ENCODE data around the gene PPP2R2D.

Gene PPP2R2D

GRCh38 chr10:131909929-131910328 is 9.1 kb downstream of the PPP2R2D start:
- ATAC-seq = no peak
- no peak for TF ChIP-seq RARB (CRISPR knock-in tag; IDR thresholded peaks at IDR 0.05)
- TF ChIP-seq TCF4 (CRISPR knock-in tag; IDR thresholded peaks at IDR 0.05; ENCODE audit: borderline replicate concordance) = no peak
- no peak for TF ChIP-seq OSR1 (CRISPR knock-in tag; IDR thresholded peaks at IDR 0.05)
- no peak for TF ChIP-seq CSRNP3 (CRISPR knock-in tag; IDR thresholded peaks at IDR 0.05)
- no peak for TF ChIP-seq PPARA (CRISPR knock-in tag; IDR thresholded peaks at IDR 0.05; ENCODE audit: borderline replicate concordance)

GRCh38 chr10:131910663-131911314 is 10.0 kb downstream of the PPP2R2D start:
- no peak for ATAC-seq
- TF ChIP-seq GLIS3 (CRISPR knock-in tag; IDR thresholded peaks at IDR 0.05) = no peak
- TF ChIP-seq, protein P1, sequence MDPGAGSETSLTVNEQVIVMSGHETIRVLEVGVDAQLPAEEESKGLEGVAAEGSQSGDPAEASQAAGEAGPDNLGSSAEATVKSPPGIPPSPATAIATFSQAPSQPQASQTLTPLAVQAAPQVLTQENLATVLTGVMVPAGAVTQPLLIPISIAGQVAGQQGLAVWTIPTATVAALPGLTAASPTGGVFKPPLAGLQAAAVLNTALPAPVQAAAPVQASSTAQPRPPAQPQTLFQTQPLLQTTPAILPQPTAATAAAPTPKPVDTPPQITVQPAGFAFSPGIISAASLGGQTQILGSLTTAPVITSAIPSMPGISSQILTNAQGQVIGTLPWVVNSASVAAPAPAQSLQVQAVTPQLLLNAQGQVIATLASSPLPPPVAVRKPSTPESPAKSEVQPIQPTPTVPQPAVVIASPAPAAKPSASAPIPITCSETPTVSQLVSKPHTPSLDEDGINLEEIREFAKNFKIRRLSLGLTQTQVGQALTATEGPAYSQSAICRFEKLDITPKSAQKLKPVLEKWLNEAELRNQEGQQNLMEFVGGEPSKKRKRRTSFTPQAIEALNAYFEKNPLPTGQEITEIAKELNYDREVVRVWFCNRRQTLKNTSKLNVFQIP (CRISPR knock-in tag; IDR thresholded peaks at IDR 0.05; ENCODE audit: borderline replicate concordance, low read depth) = no peak
- no peak for TF ChIP-seq ARNTL (CRISPR knock-in tag; IDR thresholded peaks at IDR 0.05; ENCODE audit: borderline replicate concordance, low read depth)
- no peak for TF ChIP-seq ZFP30 (CRISPR knock-in tag; IDR thresholded peaks at IDR 0.05)
- no peak for TF ChIP-seq SNAI2 (CRISPR knock-in tag; IDR thresholded peaks at IDR 0.05)
- no peak for TF ChIP-seq TCF4 (CRISPR knock-in tag; IDR thresholded peaks at IDR 0.05; ENCODE audit: borderline replicate concordance)
- no peak for TF ChIP-seq RARB (CRISPR knock-in tag; IDR thresholded peaks at IDR 0.05)
- TF ChIP-seq BACH2 (CRISPR knock-in tag; IDR thresholded peaks at IDR 0.05; ENCODE audit: borderline replicate concordance) = no peak
- TF ChIP-seq ZC3H10 (CRISPR knock-in tag; IDR thresholded peaks at IDR 0.05) = no peak
- TF ChIP-seq, protein P2, sequence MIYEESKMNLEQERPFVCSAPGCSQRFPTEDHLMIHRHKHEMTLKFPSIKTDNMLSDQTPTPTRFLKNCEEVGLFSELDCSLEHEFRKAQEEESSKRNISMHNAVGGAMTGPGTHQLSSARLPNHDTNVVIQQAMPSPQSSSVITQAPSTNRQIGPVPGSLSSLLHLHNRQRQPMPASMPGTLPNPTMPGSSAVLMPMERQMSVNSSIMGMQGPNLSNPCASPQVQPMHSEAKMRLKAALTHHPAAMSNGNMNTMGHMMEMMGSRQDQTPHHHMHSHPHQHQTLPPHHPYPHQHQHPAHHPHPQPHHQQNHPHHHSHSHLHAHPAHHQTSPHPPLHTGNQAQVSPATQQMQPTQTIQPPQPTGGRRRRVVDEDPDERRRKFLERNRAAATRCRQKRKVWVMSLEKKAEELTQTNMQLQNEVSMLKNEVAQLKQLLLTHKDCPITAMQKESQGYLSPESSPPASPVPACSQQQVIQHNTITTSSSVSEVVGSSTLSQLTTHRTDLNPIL (CRISPR knock-in tag; IDR thresholded peaks at IDR 0.05; ENCODE audit: low read depth) = no peak
- no peak for TF ChIP-seq ZNF70 (CRISPR knock-in tag; IDR thresholded peaks at IDR 0.05)
- TF ChIP-seq PATZ1 (CRISPR knock-in tag; IDR thresholded peaks at IDR 0.05; ENCODE audit: borderline replicate concordance) = no peak
- TF ChIP-seq ZFP3 (CRISPR knock-in tag; IDR thresholded peaks at IDR 0.05) = no peak

DNA sequence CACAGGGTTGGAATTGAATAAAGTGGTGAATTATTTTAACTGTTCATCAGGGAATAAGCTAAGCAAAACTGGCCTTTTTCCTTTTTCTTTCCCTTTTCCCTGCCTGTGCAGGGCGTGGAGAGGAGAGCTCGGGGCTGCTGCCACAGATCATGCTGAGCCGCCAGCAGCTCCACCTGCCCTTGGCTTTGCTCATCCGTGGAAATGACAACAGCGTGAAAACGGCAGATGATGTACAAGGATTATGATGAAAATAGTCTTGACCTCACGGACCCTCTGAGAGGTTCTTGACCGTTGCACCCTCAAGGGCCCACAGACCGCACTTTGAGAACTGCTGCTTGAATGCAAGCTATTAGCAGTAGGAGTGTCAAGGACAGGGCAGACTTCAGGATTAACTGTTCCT is 10.6 kb downstream of the PPP2R2D start:
- no peak for ATAC-seq
- TF ChIP-seq CSDC2 (CRISPR knock-in tag; IDR thresholded peaks at IDR 0.05) (no peak), TSHZ2 (CRISPR knock-in tag; IDR thresholded peaks at IDR 0.05) (no peak), ZNF70 (CRISPR knock-in tag; IDR thresholded peaks at IDR 0.05) (no peak), PATZ1 (CRISPR knock-in tag; IDR thresholded peaks at IDR 0.05; ENCODE audit: borderline replicate concordance) (no peak), GLIS3 (CRISPR knock-in tag; IDR thresholded peaks at IDR 0.05) (no peak), ZFP30 (CRISPR knock-in tag; IDR thresholded peaks at IDR 0.05) (no peak), BACH2 (CRISPR knock-in tag; IDR thresholded peaks at IDR 0.05; ENCODE audit: borderline replicate concordance) (no peak), ARNTL (CRISPR knock-in tag; IDR thresholded peaks at IDR 0.05; ENCODE audit: borderline replicate concordance, low read depth) (no peak), RARB (CRISPR knock-in tag; IDR thresholded peaks at IDR 0.05) (no peak), TCF4 (CRISPR knock-in tag; IDR thresholded peaks at IDR 0.05; ENCODE audit: borderline replicate concordance) (no peak), OSR1 (CRISPR knock-in tag; IDR thresholded peaks at IDR 0.05) (no peak), ISL1 (CRISPR knock-in tag; IDR thresholded peaks at IDR 0.05) (no peak), PPARA (CRISPR knock-in tag; IDR thresholded peaks at IDR 0.05; ENCODE audit: borderline replicate concordance) (no peak), CSRNP3 (CRISPR knock-in tag; IDR thresholded peaks at IDR 0.05) (no peak)
- TF ChIP-seq, protein P1 (CRISPR knock-in tag; IDR thresholded peaks at IDR 0.05; ENCODE audit: borderline replicate concordance, low read depth) = no peak
- TF ChIP-seq, protein P2 (CRISPR knock-in tag; IDR thresholded peaks at IDR 0.05; ENCODE audit: low read depth) = no peak

All from SK-N-SH treated with all-trans-retinoic acid at 6 μM for 48 hours (cell line).